ENCODE measurements around the gene PPARD. TPM values are rescaled to one million over a fixed set of nuclear protein-coding genes. Genes with fewer than 3 reads are reported as not detected.

Gene PPARD
- total and polyA plus RNA-seq, 2 of the 13 experiments (the other 11 are each of a cell fraction or from before 2014, with no cell fraction given): 6.1 to 13.3 TPM

DNA sequence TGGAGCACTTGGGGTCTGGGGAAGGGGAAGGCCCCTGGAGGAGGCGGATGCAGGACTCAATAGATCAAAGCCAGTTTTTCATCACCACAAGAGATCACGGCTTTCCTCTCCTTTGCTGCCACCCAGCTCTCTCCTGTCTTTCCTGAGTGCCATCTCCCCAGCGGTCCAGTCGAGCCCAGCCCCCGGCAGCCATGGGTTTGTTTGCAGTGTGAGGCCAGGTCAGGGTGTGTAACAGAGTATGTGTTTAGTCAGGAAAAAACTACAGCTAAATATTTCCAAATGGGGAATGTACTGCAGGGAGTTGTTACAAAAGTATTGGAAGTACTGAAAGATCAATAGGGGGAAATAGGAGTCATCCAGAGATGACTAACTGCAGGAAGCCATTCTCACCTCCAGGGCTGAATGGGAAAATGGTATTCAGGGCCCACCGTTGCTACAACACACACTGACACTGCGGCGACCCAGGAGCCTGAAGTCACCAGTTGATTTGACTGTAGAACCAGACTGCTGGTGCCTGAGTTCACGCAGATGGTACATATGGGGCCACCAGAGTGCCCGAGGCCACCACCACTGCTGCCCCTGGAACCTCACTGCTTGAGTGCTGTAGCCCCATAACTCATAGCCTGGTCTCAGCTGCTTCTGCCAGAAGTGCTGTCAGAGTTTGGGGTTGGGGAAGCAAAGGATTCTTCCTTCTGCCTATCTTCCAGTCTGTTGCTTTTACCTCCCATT is 86.2 kb downstream of the PPARD start (continued):
- TF ChIP-seq LBX2 (CRISPR knock-in tag; IDR thresholded peaks at IDR 0.05; ENCODE audit: borderline replicate concordance) (no peak), SMYD3 (CRISPR knock-in tag; IDR thresholded peaks at IDR 0.05) (no peak), RARG (CRISPR knock-in tag; IDR thresholded peaks at IDR 0.05; ENCODE audit: low read depth) (no peak), HES4 (CRISPR knock-in tag; IDR thresholded peaks at IDR 0.05; ENCODE audit: borderline replicate concordance) (no peak), SNRNP70 (IDR thresholded peaks at IDR 0.05; ENCODE audit: low read depth, low read length) (no peak), NCOA2 (CRISPR knock-in tag; IDR thresholded peaks at IDR 0.05) (peak; percentile 28), TBX2 (CRISPR knock-in tag; IDR thresholded peaks at IDR 0.05; ENCODE audit: borderline replicate concordance) (peak; percentile 81), KDM1A (CRISPR knock-in tag; IDR thresholded peaks at IDR 0.05) (no peak), HDAC2 (CRISPR knock-in tag; IDR thresholded peaks at IDR 0.05) (peak; percentile 70), RFXANK (CRISPR knock-in tag; IDR thresholded peaks at IDR 0.05) (no peak), ZNF3 (CRISPR knock-in tag; IDR thresholded peaks at IDR 0.05) (no peak), GPN1 (CRISPR knock-in tag; IDR thresholded peaks at IDR 0.05; ENCODE audit: borderline replicate concordance) (no peak), ZSCAN31 (CRISPR knock-in tag; IDR thresholded peaks at IDR 0.05; ENCODE audit: low read depth) (no peak), CAMTA2 (CRISPR knock-in tag; IDR thresholded peaks at IDR 0.05; ENCODE audit: borderline replicate concordance) (no peak), CERS6 (CRISPR knock-in tag; IDR thresholded peaks at IDR 0.05) (no peak), SKI (IDR thresholded peaks at IDR 0.05; ENCODE audit: partially characterized antibody) (peak; percentile 82), ZNF564 (CRISPR knock-in tag; IDR thresholded peaks at IDR 0.05) (no peak), ZMAT3 (CRISPR knock-in tag; conservative IDR thresholded peaks at IDR 0.05) (no peak), MXD4 (CRISPR knock-in tag; IDR thresholded peaks at IDR 0.05) (no peak), ZNF549 (CRISPR knock-in tag; IDR thresholded peaks at IDR 0.05) (no peak), SRF (IDR thresholded peaks at IDR 0.05; ENCODE audit: low read depth, low read length) (no peak)
- TF ChIP-seq, protein P1, sequence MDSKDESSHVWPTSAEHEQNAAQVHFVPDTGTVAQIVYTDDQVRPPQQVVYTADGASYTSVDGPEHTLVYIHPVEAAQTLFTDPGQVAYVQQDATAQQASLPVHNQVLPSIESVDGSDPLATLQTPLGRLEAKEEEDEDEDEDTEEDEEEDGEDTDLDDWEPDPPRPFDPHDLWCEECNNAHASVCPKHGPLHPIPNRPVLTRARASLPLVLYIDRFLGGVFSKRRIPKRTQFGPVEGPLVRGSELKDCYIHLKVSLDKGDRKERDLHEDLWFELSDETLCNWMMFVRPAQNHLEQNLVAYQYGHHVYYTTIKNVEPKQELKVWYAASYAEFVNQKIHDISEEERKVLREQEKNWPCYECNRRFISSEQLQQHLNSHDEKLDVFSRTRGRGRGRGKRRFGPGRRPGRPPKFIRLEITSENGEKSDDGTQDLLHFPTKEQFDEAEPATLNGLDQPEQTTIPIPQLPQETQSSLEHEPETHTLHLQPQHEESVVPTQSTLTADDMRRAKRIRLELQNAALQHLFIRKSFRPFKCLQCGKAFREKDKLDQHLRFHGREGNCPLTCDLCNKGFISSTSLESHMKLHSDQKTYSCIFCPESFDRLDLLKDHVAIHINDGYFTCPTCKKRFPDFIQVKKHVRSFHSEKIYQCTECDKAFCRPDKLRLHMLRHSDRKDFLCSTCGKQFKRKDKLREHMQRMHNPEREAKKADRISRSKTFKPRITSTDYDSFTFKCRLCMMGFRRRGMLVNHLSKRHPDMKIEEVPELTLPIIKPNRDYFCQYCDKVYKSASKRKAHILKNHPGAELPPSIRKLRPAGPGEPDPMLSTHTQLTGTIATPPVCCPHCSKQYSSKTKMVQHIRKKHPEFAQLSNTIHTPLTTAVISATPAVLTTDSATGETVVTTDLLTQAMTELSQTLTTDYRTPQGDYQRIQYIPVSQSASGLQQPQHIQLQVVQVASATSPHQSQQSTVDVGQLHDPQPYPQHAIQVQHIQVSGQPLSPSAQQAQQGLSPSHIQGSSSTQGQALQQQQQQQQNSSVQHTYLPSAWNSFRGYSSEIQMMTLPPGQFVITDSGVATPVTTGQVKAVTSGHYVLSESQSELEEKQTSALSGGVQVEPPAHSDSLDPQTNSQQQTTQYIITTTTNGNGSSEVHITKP (CRISPR knock-in tag; IDR thresholded peaks at IDR 0.05; ENCODE audit: low read depth): no peak
- TF ChIP-seq, protein P2, sequence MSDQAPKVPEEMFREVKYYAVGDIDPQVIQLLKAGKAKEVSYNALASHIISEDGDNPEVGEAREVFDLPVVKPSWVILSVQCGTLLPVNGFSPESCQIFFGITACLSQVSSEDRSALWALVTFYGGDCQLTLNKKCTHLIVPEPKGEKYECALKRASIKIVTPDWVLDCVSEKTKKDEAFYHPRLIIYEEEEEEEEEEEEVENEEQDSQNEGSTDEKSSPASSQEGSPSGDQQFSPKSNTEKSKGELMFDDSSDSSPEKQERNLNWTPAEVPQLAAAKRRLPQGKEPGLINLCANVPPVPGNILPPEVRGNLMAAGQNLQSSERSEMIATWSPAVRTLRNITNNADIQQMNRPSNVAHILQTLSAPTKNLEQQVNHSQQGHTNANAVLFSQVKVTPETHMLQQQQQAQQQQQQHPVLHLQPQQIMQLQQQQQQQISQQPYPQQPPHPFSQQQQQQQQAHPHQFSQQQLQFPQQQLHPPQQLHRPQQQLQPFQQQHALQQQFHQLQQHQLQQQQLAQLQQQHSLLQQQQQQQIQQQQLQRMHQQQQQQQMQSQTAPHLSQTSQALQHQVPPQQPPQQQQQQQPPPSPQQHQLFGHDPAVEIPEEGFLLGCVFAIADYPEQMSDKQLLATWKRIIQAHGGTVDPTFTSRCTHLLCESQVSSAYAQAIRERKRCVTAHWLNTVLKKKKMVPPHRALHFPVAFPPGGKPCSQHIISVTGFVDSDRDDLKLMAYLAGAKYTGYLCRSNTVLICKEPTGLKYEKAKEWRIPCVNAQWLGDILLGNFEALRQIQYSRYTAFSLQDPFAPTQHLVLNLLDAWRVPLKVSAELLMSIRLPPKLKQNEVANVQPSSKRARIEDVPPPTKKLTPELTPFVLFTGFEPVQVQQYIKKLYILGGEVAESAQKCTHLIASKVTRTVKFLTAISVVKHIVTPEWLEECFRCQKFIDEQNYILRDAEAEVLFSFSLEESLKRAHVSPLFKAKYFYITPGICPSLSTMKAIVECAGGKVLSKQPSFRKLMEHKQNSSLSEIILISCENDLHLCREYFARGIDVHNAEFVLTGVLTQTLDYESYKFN (CRISPR knock-in tag; conservative IDR thresholded peaks at IDR 0.05): peak; percentile 93

Measured in HepG2 (cell line).